K562 (cell line): Measurements from ENCODE around the gene COL23A1.
"Not testable (repeated sequence)": the region's sequence is repeated elsewhere in the genome, so short reads cannot be mapped to it uniquely, and the experiment has no call there.

Experiments
- CTCF ChIP-seq, 3 experiments: IDR thresholded peaks in 2 of 3; conservative IDR thresholded peaks in 1 of 3; 2 replicates each; pipeline ENCODE4 v1.5.1; 2011 to 2012; ENCODE audit warnings: low read length in 3 of 3, mild to moderate bottlenecking in 3 of 3, control low read depth in 2 of 3, improper control_type of control experiment in 1 of 3, inconsistent platforms in 1 of 3, low read depth in 1 of 3, mixed read lengths in 1 of 3, moderate library complexity in 1 of 3; ENCODE audit not compliant: insufficient read depth in 2 of 3
- EP300 ChIP-seq: IDR thresholded peaks from 2 replicates; pipeline ENCODE4 v1.6.1; 2012; ENCODE audit warnings: low read length, improper control_type of control experiment
- FOXJ3 ChIP-seq: sonication (generic); formaldehyde crosslinking; IDR thresholded peaks from 2 replicates; pipeline ENCODE4 v1.4.0; 2020; ENCODE audit warnings: mild to moderate bottlenecking, missing genetic modification reagents
- HDAC6 ChIP-seq: IDR thresholded peaks from 2 replicates; pipeline ENCODE4 v1.6.1; 2012; ENCODE audit warnings: low read depth, mild to moderate bottlenecking, control low read depth, inconsistent platforms, low read length, moderate library complexity
- HEY1 ChIP-seq: fragments of 250-450 bp; sonication (Bioruptor Pico); IDR thresholded peaks from 2 replicates; pipeline ENCODE4 v1.5.0; 2020; ENCODE audit warnings: mild to moderate bottlenecking, moderate library complexity, borderline replicate concordance
- MAFK ChIP-seq: IDR thresholded peaks from 2 replicates; pipeline ENCODE4 v1.6.1; 2011; ENCODE audit warnings: low read length, improper control_type of control experiment
- POLR2AphosphoS5 ChIP-seq: IDR thresholded peaks from 2 replicates; pipeline ENCODE4 v1.6.1; 2011; ENCODE audit warnings: mild to moderate bottlenecking, low read depth, low read length, moderate library complexity; ENCODE audit not compliant: control insufficient read depth, insufficient read depth
- RAD21 ChIP-seq, 2 experiments: fragments of 250-450 bp in 1 of 2; fragments of 450-650 bp in 1 of 2; sonication (Bioruptor Pico) in 1 of 2; formaldehyde crosslinking in 1 of 2; IDR thresholded peaks in 1 of 2; conservative IDR thresholded peaks in 1 of 2; 2 replicates each; pipeline versions ENCODE4 v1.4.0 to v1.8.0; 2020 to 2022; ENCODE audit warnings: mild to moderate bottlenecking in 2 of 2, moderate library complexity in 1 of 2
- TEAD4 ChIP-seq, 2 experiments: sonication (generic) in 1 of 2; formaldehyde crosslinking in 1 of 2; IDR thresholded peaks; 2 replicates each; pipeline versions ENCODE4 v1.6.1 to v1.8.0; 2012 to 2022; ENCODE audit warnings: borderline replicate concordance in 1 of 2, inconsistent platforms in 1 of 2, low read length in 1 of 2, mild to moderate bottlenecking in 1 of 2, missing genetic modification reagents in 1 of 2
- U2AF1 ChIP-seq: fragments of 200-400 bp; formaldehyde crosslinking; optimal IDR thresholded peaks from 2 replicates; pipeline ENCODE3; 2017; ENCODE audit warnings: mild to moderate bottlenecking, low read depth, low read length, moderate library complexity
- ZNF830 ChIP-seq: fragments of 250-450 bp; sonication (Bioruptor Pico); IDR thresholded peaks from 2 replicates; pipeline ENCODE4 v1.5.0; 2021; ENCODE audit warnings: mild to moderate bottlenecking

- not testable (repeated sequence) for TF ChIP-seq FOXJ3 (CRISPR knock-in tag); HEY1 (CRISPR knock-in tag); RAD21 (CRISPR knock-in tag; conservative IDR thresholded peaks at IDR 0.05 in 1 of 2, IDR thresholded peaks at IDR 0.05 in 1 of 2); TEAD4 (IDR thresholded peaks at IDR 0.05; ENCODE audit: low read length); TEAD4 (CRISPR knock-in tag; IDR thresholded peaks at IDR 0.05; ENCODE audit: borderline replicate concordance); EP300; POLR2AphosphoS5; HDAC6; ZNF830 (CRISPR knock-in tag); CTCF (IDR thresholded peaks at IDR 0.05 in 2 of 3, conservative IDR thresholded peaks at IDR 0.05 in 1 of 3; ENCODE audit: insufficient read depth in 2 of 3, low read depth in 1 of 3, low read length in 3 of 3); U2AF1; MAFK
Observed at GRCh38 chr5:178253632-178254031, 336.6 kb downstream of the COL23A1 start.
